ENCODE results near the gene ZBTB7C.

ZBTB7C gene

DNA sequence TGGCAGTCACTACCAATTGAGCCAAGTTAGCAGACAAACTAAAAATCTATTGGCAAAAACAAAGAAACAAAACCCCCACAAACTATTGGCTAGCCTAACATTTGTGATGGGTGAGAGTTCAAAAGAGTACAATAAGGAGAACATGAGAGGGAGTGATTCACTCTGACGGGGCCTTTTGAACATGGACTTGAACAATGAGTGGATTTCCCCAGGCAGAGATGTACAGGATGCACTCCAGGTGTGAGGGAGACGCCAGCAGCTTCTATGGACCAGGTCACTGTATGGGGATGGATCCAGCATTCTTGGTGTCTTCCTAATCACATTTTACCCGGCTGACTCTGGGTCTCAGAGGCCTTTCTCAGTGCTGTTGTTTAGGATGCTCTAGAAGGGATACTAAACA lies 311.2 kb downstream of the ZBTB7C start:
- no peak for DNase-seq (ENCODE audit: low read depth, low spot score)
- no peak overlapping the region for H3K4me3 ChIP-seq (ENCODE audit: low read depth, low read length)
- in situ Hi-C loops (cut with HindIII; ENCODE audit: low sequenced_read_pairs): no loop called here
- TF ChIP-seq CTCF (IDR thresholded peaks at IDR 0.05; ENCODE audit: low read depth, low read length): no peak

- TF ChIP-seq CTCF (IDR thresholded peaks at IDR 0.05; ENCODE audit: low read depth, low read length): no peak
- no peak for DNase-seq (ENCODE audit: low read depth, low spot score)
- H3K4me3 ChIP-seq (ENCODE audit: low read depth, low read length): no peak overlapping the region
- in situ Hi-C loops (cut with HindIII; ENCODE audit: low sequenced_read_pairs): no loop called here
Observed at GRCh38 chr18:48095726-48096125, 313.5 kb downstream of the ZBTB7C start.

GRCh38 chr18:48093104-48093503 lies 316.1 kb downstream of the ZBTB7C start:
- no peak for TF ChIP-seq CTCF (IDR thresholded peaks at IDR 0.05; ENCODE audit: low read depth, low read length)
- in situ Hi-C loops (cut with HindIII; ENCODE audit: low sequenced_read_pairs): no loop called here
- H3K4me3 ChIP-seq (ENCODE audit: low read depth, low read length): no peak overlapping the region
- no peak for DNase-seq (ENCODE audit: low read depth, low spot score)

DNA sequence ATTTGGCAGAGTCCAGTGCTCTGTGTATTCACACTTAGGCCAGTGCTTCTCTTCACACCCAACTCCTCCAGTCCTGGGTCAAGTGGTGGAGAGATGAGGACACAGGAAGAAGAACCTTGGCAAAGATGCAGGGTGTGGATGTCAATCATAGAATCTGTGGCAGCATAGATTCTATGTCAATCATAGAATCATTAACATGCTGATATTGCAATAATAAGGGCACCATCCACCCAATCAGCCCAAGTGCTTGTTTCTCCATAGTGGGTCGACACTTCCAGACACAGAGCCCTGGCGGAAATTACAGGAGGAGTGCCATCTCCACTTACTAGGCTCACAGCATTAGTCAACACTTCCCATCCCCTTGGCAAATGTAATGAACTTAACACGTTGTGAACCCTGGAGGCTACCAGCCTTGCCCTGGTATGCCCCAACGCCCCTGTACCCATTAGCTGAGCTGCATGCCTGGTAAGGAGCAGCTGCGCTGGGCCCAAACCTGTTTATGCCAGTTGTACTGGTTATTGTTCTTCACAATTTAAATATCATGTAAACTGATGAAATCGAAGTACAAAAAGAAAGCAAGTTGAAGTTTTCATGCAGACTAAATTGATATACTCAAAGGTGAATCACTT lies 317.2 kb downstream of the ZBTB7C start:
- no peak for TF ChIP-seq CTCF (IDR thresholded peaks at IDR 0.05; ENCODE audit: low read depth, low read length)
- no peak for DNase-seq (ENCODE audit: low read depth, low spot score)
- no peak overlapping the region for H3K4me3 ChIP-seq (ENCODE audit: low read depth, low read length)
- in situ Hi-C loops (cut with HindIII; ENCODE audit: low sequenced_read_pairs): no loop called here

GRCh38 chr18:48090702-48091101 lies 318.5 kb downstream of the ZBTB7C start:
- in situ Hi-C loops (cut with HindIII; ENCODE audit: low sequenced_read_pairs): no loop called here
- no peak overlapping the region for H3K4me3 ChIP-seq (ENCODE audit: low read depth, low read length)
- TF ChIP-seq CTCF (IDR thresholded peaks at IDR 0.05; ENCODE audit: low read depth, low read length): no peak

DNA sequence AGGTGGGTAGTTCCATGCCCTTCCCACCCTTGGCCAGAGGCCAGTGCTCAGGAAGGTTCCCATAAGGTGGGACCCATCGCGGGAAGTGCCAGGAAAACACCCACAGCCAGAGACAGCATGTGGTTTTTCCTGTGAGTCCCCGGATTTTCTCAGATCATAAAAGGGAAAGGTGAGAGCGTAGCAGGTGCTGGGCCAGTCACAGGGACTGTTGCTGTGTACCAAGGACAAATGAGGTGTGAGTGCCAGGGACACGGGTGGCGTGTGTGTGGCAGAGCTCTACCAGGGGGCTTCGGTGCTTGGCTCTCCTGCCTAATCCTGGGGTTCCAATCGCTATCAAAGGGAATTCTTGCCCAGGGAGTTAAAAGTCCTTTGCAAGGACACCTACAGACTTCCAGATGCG lies 319.2 kb downstream of the ZBTB7C start:
- in situ Hi-C loops (cut with HindIII; ENCODE audit: low sequenced_read_pairs): no loop called here
- DNase-seq (ENCODE audit: low read depth, low spot score): no peak
- TF ChIP-seq CTCF (IDR thresholded peaks at IDR 0.05; ENCODE audit: low read depth, low read length): no peak
- H3K4me3 ChIP-seq (ENCODE audit: low read depth, low read length): no peak overlapping the region

More at GRCh38 chr18:48090702-48091101, 318.5 kb downstream of the ZBTB7C start:
- DNase-seq (ENCODE audit: low read depth, low spot score): no peak
